Thyroid gland (tissue), 4 donors: ENCODE measurements around the gene CA4.

Experiments used
- CTCF ChIP-seq, 6 experiments: fragments of 200-600 bp in 3 of 6; fragments of 450-650 bp in 3 of 6; sonication (generic) in 3 of 6; IDR thresholded peaks; one replicate each; pipeline ENCODE4 v1.5.1; 2016 to 2019; ENCODE audit warnings: antibody characterized with exemption in 6 of 6, mild to moderate bottlenecking in 2 of 6, inconsistent platforms in 1 of 6, moderate library complexity in 1 of 6
- POLR2A ChIP-seq, 2 donors: fragments of 450-650 bp; IDR thresholded peaks; one replicate each; pipeline ENCODE4 v1.6.1; 2017; ENCODE audit warnings: antibody characterized with exemption in 2 of 2, mild to moderate bottlenecking in 2 of 2, moderate library complexity in 1 of 2

DNA sequence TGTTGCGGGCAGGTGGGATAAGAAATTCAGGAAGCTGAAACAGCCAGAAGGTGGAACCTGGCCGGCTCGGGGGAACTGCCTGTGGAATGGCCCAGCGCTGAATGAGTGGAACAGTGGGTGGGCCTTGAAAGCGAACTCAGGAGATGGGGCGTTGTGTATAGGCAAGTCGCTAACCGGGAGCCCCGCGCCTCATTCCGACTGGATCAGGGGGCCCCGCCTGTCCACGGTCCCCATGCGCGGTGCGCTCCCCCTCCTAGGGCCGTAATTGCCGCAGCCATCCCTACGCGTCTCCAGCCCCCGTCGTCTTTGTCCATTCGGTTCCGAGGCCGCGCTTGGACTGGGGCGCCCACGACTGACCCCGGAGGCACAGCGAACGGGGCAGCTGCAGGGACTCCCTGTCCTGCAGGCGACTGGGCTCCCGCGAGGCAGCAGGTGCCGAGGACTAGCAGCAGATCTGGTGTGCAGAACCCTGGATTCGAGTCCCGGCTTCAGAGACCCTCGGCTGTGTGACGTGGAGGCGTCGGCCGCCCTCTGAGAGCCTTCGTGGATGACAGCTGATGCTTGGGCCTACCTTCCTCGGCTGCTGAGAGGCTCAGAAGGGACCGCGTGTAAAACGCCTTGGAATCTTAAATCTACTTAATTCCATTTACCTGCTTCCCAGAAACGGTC is 10.9 kb upstream of the CA4 start:
- TF ChIP-seq CTCF (IDR thresholded peaks at IDR 0.05) (no peak), POLR2A (IDR thresholded peaks at IDR 0.05) (no peak)
